ENCODE data around the gene CD6. TPM values are rescaled to one million over a fixed set of nuclear protein-coding genes. Genes with fewer than 3 reads are reported as not detected.

Gene CD6
- total RNA-seq, 1 donor from 2014 or later, result 0.70 TPM

DNA sequence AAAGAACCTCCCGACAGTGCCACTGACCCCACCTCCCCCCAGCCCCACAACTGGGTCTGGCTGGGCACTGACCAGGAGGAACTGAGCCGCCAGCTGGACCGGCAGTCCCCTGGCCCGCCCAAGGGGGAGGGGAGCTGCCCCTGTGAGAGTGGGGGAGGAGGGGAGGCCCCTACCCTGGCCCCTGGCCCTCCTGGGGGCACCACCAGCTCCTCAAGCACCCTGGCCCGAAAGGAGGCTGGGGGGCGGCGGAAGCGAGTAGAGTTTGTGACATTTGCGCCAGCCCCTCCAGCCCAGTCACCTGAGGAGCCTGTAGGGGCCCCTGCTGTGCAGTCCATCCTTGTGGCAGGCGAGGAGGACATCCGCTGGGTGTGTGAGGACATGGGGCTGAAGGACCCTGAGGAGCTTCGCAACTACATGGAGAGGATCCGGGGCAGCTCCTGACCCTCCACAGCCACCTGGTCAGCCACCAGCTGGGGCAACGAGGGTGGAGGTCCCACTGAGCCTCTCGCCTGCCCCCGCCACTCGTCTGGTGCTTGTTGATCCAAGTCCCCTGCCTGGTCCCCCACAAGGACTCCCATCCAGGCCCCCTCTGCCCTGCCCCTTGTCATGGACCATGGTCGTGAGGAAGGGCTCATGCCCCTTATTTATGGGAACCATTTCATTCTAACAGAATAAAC is 34.9 kb upstream of the CD6 start:
- no peak overlapping the region for H3K4me3 Mint-ChIP-seq
- TF ChIP-seq, protein P1, sequence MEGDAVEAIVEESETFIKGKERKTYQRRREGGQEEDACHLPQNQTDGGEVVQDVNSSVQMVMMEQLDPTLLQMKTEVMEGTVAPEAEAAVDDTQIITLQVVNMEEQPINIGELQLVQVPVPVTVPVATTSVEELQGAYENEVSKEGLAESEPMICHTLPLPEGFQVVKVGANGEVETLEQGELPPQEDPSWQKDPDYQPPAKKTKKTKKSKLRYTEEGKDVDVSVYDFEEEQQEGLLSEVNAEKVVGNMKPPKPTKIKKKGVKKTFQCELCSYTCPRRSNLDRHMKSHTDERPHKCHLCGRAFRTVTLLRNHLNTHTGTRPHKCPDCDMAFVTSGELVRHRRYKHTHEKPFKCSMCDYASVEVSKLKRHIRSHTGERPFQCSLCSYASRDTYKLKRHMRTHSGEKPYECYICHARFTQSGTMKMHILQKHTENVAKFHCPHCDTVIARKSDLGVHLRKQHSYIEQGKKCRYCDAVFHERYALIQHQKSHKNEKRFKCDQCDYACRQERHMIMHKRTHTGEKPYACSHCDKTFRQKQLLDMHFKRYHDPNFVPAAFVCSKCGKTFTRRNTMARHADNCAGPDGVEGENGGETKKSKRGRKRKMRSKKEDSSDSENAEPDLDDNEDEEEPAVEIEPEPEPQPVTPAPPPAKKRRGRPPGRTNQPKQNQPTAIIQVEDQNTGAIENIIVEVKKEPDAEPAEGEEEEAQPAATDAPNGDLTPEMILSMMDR (conservative IDR thresholded peaks at IDR 0.05), result no peak
- DNase-seq (ENCODE audit: extremely low spot score, unreplicated experiment), result no peak
- H3K27ac Mint-ChIP-seq, result no peak overlapping the region
- H3K4me1 Mint-ChIP-seq (ENCODE audit: unreplicated experiment), result peaks cover 8% of the 10 kb centered on the region
- no peaks in the 10 kb centered on the region for H3K9me3 Mint-ChIP-seq
- no peaks in the 10 kb centered on the region for H3K27me3 Mint-ChIP-seq
- H3K36me3 Mint-ChIP-seq, result peaks cover 9% of the 10 kb centered on the region

GRCh38 chr11:60937144-60937527 is 34.3 kb upstream of the CD6 start:
- Mint-ChIP-seq H3K4me3 (no peak overlapping the region), H3K27ac (no peak overlapping the region), H3K9me3 (no peaks in the 10 kb centered on the region), H3K4me1 (ENCODE audit: unreplicated experiment) (peaks cover 11% of the 10 kb centered on the region), H3K27me3 (no peaks in the 10 kb centered on the region), H3K36me3 (peaks cover 9% of the 10 kb centered on the region)
- no peak for DNase-seq (ENCODE audit: extremely low spot score, unreplicated experiment)
- TF ChIP-seq, protein P1 (conservative IDR thresholded peaks at IDR 0.05), result no peak

- no peak overlapping the region for H3K27ac Mint-ChIP-seq
- peaks cover 9% of the 10 kb centered on the region for H3K36me3 Mint-ChIP-seq
- no peak overlapping the region for H3K4me3 Mint-ChIP-seq
Measured at GRCh38 chr11:60937811-60938210, 33.7 kb upstream of the CD6 start.

GRCh38 chr11:60938500-60938899 is 33.0 kb upstream of the CD6 start:
- Mint-ChIP-seq H3K27ac (peak overlapping the region; percentile 56), H3K36me3 (peaks cover 9% of the 10 kb centered on the region), H3K4me3 (no peak overlapping the region), H3K27me3 (no peaks in the 10 kb centered on the region), H3K9me3 (no peaks in the 10 kb centered on the region), H3K4me1 (ENCODE audit: unreplicated experiment) (peaks cover 24% of the 10 kb centered on the region)
- no peak for DNase-seq (ENCODE audit: extremely low spot score, unreplicated experiment)
- TF ChIP-seq, protein P1 (conservative IDR thresholded peaks at IDR 0.05), result no peak

More at GRCh38 chr11:60937811-60938210, 33.7 kb upstream of the CD6 start:
- Mint-ChIP-seq H3K9me3 (no peaks in the 10 kb centered on the region), H3K4me1 (ENCODE audit: unreplicated experiment) (peaks cover 18% of the 10 kb centered on the region), H3K27me3 (no peaks in the 10 kb centered on the region)
- TF ChIP-seq, protein P1 (conservative IDR thresholded peaks at IDR 0.05), result no peak
- DNase-seq (ENCODE audit: extremely low spot score, unreplicated experiment), result no peak

- H3K27me3 Mint-ChIP-seq, result no peaks in the 10 kb centered on the region
- peaks cover 5% of the 10 kb centered on the region for H3K36me3 Mint-ChIP-seq
- H3K4me3 Mint-ChIP-seq, result no peak overlapping the region
- H3K9me3 Mint-ChIP-seq, result no peaks in the 10 kb centered on the region
- TF ChIP-seq, protein P1 (conservative IDR thresholded peaks at IDR 0.05), result no peak
- H3K27ac Mint-ChIP-seq, result peak overlapping the region; percentile 73
- DNase-seq (ENCODE audit: extremely low spot score, unreplicated experiment), result no peak
- H3K4me1 Mint-ChIP-seq (ENCODE audit: unreplicated experiment), result peaks cover 29% of the 10 kb centered on the region
Measured at GRCh38 chr11:60939301-60939700, 32.2 kb upstream of the CD6 start.
